IPS-NIHi7 (cell line): ENCODE results near the gene TTBK1.
A peak's percentile ranks its signal among the peaks of the same experiment; 100 is the strongest.

Experiments
- DNase-seq: peaks from one replicate; pipeline ENCODE4 v3.0.0; 2012; ENCODE audit warnings: mixed read lengths; ENCODE audit errors: extremely low spot score

TTBK1 gene

GRCh38 chr6:43271944-43272343, 28.7 kb downstream of the TTBK1 start:
- no peak for DNase-seq

- no peak for DNase-seq
These were observed 30.4 kb downstream of the TTBK1 start for GRCh38 chr6:43273707-43274106.

- DNase-seq = no peak
These were observed 31.0 kb downstream of the TTBK1 start for GRCh38 chr6:43274127-43274915.

- DNase-seq = no peak
These were observed 31.8 kb downstream of the TTBK1 start for GRCh38 chr6:43274916-43275597.

GRCh38 chr6:43275801-43276576, 32.7 kb downstream of the TTBK1 start:
- DNase-seq = peak; percentile 52

- no peak for DNase-seq
These were observed 33.5 kb downstream of the TTBK1 start for GRCh38 chr6:43276577-43277305.

- no peak for DNase-seq
These were observed 34.0 kb downstream of the TTBK1 start for GRCh38 chr6:43277306-43277642.

GRCh38 chr6:43277643-43278523, 34.6 kb downstream of the TTBK1 start:
- no peak for DNase-seq

GRCh38 chr6:43278524-43279078, 35.3 kb downstream of the TTBK1 start:
- DNase-seq = no peak

GRCh38 chr6:43280234-43280633, 37.0 kb downstream of the TTBK1 start:
- no peak for DNase-seq

- DNase-seq = no peak
These were observed 38.8 kb downstream of the TTBK1 start for GRCh38 chr6:43282060-43282459.

GRCh38 chr6:43282636-43283513, 39.6 kb downstream of the TTBK1 start:
- no peak for DNase-seq

- DNase-seq = no peak
These were observed 40.2 kb downstream of the TTBK1 start for GRCh38 chr6:43283514-43283901.

- no peak for DNase-seq
These were observed 40.6 kb downstream of the TTBK1 start for GRCh38 chr6:43283905-43284304.

- DNase-seq = no peak
These were observed 41.9 kb downstream of the TTBK1 start for GRCh38 chr6:43284991-43285781.

- no peak for DNase-seq
These were observed 42.6 kb downstream of the TTBK1 start for GRCh38 chr6:43285832-43286231.

GRCh38 chr6:43286456-43286979, 43.2 kb downstream of the TTBK1 start:
- DNase-seq = no peak

GRCh38 chr6:43286980-43287716, 43.9 kb downstream of the TTBK1 start:
- peak; percentile 71 for DNase-seq
